Stimulated activated CD4-positive, alpha-beta T cell treated with anti-CD3 and anti-CD28 coated beads, Interleukin-2, amount 100 ng/mL, for 48 hours (primary cell): ENCODE measurements around the gene LRRC7.

Source experiments
- DNase-seq, 2 donors: peaks; one replicate each; pipeline ENCODE4 v3.0.0-alpha.2; 2020

LRRC7 gene

GRCh38 chr1:70048336-70049094, 480.8 kb downstream of the LRRC7 start:
- no peak for DNase-seq

- DNase-seq = no peak
Observed at GRCh38 chr1:70051926-70052325, 484.2 kb downstream of the LRRC7 start.

- DNase-seq = no peak
Observed at GRCh38 chr1:70057500-70057899, 489.8 kb downstream of the LRRC7 start.

- DNase-seq = no peak
Observed at GRCh38 chr1:70061231-70061630, 493.5 kb downstream of the LRRC7 start.

- no peak for DNase-seq
Observed at GRCh38 chr1:70063861-70064260, 496.1 kb downstream of the LRRC7 start.

- no peak for DNase-seq
Observed at GRCh38 chr1:70066711-70067110, 499.0 kb downstream of the LRRC7 start.

GRCh38 chr1:70071601-70072000, 503.9 kb downstream of the LRRC7 start:
- DNase-seq = no peak

GRCh38 chr1:70072231-70072751, 504.6 kb downstream of the LRRC7 start:
- no peak for DNase-seq

GRCh38 chr1:70075761-70076160, 508.0 kb downstream of the LRRC7 start:
- no peak for DNase-seq

- DNase-seq = no peak
Observed at GRCh38 chr1:70077066-70077465, 509.3 kb downstream of the LRRC7 start.

GRCh38 chr1:70079546-70079945, 511.8 kb downstream of the LRRC7 start:
- DNase-seq = no peak

GRCh38 chr1:70083519-70083918, 515.8 kb downstream of the LRRC7 start:
- no peak for DNase-seq

- DNase-seq = no peak
Observed at GRCh38 chr1:70084314-70084915, 516.7 kb downstream of the LRRC7 start.

- DNase-seq = no peak
Observed at GRCh38 chr1:70085521-70085920, 517.8 kb downstream of the LRRC7 start.

GRCh38 chr1:70086897-70087296, 519.2 kb downstream of the LRRC7 start:
- no peak for DNase-seq

- DNase-seq = no peak
Observed at GRCh38 chr1:70090141-70090540, 522.4 kb downstream of the LRRC7 start.

- no peak for DNase-seq
Observed at GRCh38 chr1:70090875-70091274, 523.2 kb downstream of the LRRC7 start.

GRCh38 chr1:70091811-70092210, 524.1 kb downstream of the LRRC7 start:
- DNase-seq = no peak

- no peak for DNase-seq
Observed at GRCh38 chr1:70092526-70092925, 524.8 kb downstream of the LRRC7 start.

GRCh38 chr1:70093250-70093975, 525.7 kb downstream of the LRRC7 start:
- no peak for DNase-seq

- no peak for DNase-seq
Observed at GRCh38 chr1:70101231-70101630, 533.5 kb downstream of the LRRC7 start.

GRCh38 chr1:70101774-70102173, 534.1 kb downstream of the LRRC7 start:
- no peak for DNase-seq

GRCh38 chr1:70103770-70104169, 536.0 kb downstream of the LRRC7 start:
- DNase-seq = no peak

GRCh38 chr1:70109241-70109640, 541.5 kb downstream of the LRRC7 start:
- no peak for DNase-seq
